Activated effector memory CD4-positive, alpha-beta T cell treated with Interleukin-2 at 50 U/mL for 16 hours (primary cell): ENCODE measurements around the gene WDR82.
"Not testable (repeated sequence)": the region's sequence is repeated elsewhere in the genome, so short reads cannot be mapped to it uniquely, and the experiment has no call there.

Experiments
- DNase-seq: peaks from one replicate; pipeline ENCODE4 v3.0.0-alpha.2; 2020

The WDR82 gene

GRCh38 chr3:52288674-52289073 lies 10.2 kb upstream of the WDR82 start:
- DNase-seq: no peak

GRCh38 chr3:52286777-52287110 lies 8.3 kb upstream of the WDR82 start:
- no peak for DNase-seq

GRCh38 chr3:52284051-52284450 lies 5.6 kb upstream of the WDR82 start:
- DNase-seq: not testable (repeated sequence)

- no peak for DNase-seq
These were observed 4.9 kb upstream of the WDR82 start for GRCh38 chr3:52283306-52283705.

- DNase-seq: peak; percentile 42
These were observed 3.7 kb upstream of the WDR82 start for GRCh38 chr3:52281981-52282801.

GRCh38 chr3:52280050-52280461 lies 1.6 kb upstream of the WDR82 start:
- no peak for DNase-seq

- no peak for DNase-seq
These were observed 1.1 kb upstream of the WDR82 start for GRCh38 chr3:52279596-52279995.

- DNase-seq: no peak
These were observed 408 bp downstream of the WDR82 start for GRCh38 chr3:52277972-52278509.

GRCh38 chr3:52277071-52277964 lies 1.1 kb downstream of the WDR82 start:
- DNase-seq: peak; percentile 69

- DNase-seq: not testable (repeated sequence)
These were observed 3.7 kb downstream of the WDR82 start for GRCh38 chr3:52274781-52275180.

- no peak for DNase-seq
These were observed 5.6 kb downstream of the WDR82 start for GRCh38 chr3:52272831-52273230.

GRCh38 chr3:52272172-52272571 lies 6.3 kb downstream of the WDR82 start:
- not testable (repeated sequence) for DNase-seq

- no peak for DNase-seq
These were observed 8.1 kb downstream of the WDR82 start for GRCh38 chr3:52270252-52270754.

GRCh38 chr3:52269776-52270175 lies 8.7 kb downstream of the WDR82 start:
- no peak for DNase-seq

GRCh38 chr3:52268036-52268435 lies 10.4 kb downstream of the WDR82 start:
- no peak for DNase-seq

GRCh38 chr3:52265387-52265786 lies 13.1 kb downstream of the WDR82 start:
- no peak for DNase-seq

GRCh38 chr3:52262447-52262846 lies 16.0 kb downstream of the WDR82 start:
- DNase-seq: no peak

GRCh38 chr3:52259448-52259847 lies 19.0 kb downstream of the WDR82 start:
- no peak for DNase-seq

GRCh38 chr3:52259035-52259434 lies 19.4 kb downstream of the WDR82 start:
- no peak for DNase-seq

GRCh38 chr3:52257911-52258310 lies 20.5 kb downstream of the WDR82 start:
- DNase-seq: no peak

GRCh38 chr3:52256622-52257021 lies 21.8 kb downstream of the WDR82 start:
- DNase-seq: no peak

- DNase-seq: no peak
These were observed 22.3 kb downstream of the WDR82 start for GRCh38 chr3:52256159-52256558.

- no peak for DNase-seq
These were observed 23.8 kb downstream of the WDR82 start for GRCh38 chr3:52254608-52255007.
